HUDEP-2 (cell line): Measurements from ENCODE around the gene TAF9.
A peak's percentile ranks its signal among the peaks of the same experiment; 100 is the strongest.

Source experiments
- DNase-seq, 76 experiments: peaks; one replicate each; lab custom pipeline; 2025; ENCODE audit not compliant: unreplicated experiment in 76 of 76; lab: John Stamatoyannopoulos, UW

The TAF9 gene, protein sequence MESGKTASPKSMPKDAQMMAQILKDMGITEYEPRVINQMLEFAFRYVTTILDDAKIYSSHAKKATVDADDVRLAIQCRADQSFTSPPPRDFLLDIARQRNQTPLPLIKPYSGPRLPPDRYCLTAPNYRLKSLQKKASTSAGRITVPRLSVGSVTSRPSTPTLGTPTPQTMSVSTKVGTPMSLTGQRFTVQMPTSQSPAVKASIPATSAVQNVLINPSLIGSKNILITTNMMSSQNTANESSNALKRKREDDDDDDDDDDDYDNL

DNA sequence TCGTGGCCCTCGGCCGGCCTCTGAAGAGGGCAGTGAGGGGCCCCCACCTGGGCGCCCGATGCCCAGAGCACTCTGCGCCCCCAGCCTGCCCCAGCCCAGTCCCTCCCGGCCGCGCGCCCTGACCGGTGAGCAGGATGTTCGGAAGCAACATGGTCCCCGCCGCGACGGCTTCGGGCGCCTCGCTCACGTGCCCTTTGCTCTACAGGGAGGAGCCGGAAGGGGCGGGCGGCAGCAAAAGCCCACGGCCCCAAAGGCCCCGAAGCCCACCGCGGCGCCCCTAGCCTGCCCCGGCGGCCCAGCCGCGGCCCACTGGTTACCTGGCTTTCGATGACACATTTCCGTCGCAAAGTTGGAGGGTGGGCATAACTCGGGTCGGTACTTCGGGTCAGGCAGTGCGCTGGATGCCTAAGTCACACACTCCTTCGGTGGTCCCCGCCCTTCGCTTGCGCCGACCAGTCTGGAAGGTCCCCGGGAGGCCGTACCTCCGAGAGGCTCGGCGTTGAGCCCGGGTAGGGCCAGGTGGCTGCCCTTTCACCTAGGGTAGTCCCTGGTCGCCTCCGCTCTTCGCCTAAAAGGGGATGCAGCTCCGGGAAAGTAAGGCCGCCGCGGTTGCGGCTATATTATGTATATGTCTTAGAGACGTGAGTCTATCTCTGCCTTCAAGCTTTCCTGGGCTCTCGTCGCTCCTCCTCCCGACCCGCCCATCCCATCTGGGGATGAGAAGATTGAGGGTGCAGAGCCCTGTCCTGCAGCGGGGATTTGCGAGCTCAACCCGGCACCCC lies at the start of gene TAF9, which contains the start of the genes AK6 and RAD17:
Gene TAF9 (minus strand): TSS at position 181 of the 782 bp plus-strand sequence. CDS start 3,783 bp downstream, outside the sequence.
Gene AK6 (minus strand): TSS at position 181 of the 782 bp plus-strand sequence. CDS start 30 bp downstream, at position 151.
Gene RAD17 (plus strand): TSS at position 479 of the 782 bp plus-strand sequence. CDS start 2,391 bp downstream, outside the sequence.
- DNase-seq: peak in 75 of 76 experiments; percentile 59 to 99 (median 87)

DNA sequence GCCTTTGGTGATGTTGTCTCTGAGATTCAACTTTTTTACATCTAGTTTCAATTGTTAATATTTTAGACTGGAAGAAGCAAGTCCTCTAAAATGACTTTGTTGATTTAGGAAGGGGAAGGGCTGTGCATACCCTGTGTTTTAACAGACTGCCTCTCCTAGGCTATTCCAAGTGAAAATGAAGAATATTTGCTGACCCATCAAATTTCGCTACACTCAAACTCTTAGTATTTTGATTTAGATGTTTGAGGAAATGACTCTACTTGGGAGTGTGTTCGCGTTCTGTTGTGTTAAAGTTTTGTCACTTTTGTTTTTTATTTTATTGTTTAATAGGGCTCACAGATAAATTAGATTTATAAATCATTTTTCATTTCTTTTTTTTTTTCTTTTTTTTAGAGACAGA lies 49.2 kb upstream of the TAF9 start:
- DNase-seq: no peak

DNA sequence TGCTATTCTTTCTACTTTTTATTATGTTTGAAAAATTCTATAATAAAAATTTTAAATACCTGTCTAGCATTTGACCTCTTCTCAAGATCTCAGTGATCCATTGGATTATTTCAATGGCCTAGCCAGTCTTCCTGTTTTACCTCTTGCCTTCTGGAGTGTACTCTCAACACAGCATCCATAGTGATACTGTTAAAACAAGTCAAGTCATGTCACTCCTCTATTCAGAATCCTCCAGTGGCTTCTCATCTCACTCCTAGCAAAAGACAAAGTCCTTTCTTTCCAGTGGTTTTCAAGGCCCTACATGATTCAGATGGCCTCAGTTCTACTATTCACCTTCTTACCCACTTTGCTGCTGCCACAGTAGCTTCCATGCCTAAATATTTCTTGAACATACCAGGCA lies 47.4 kb upstream of the TAF9 start:
- no peak for DNase-seq

GRCh38 chr5:69416180-69416579 lies 46.9 kb upstream of the TAF9 start:
- no peak for DNase-seq

- no peak for DNase-seq
Measured at GRCh38 chr5:69415584-69415958, 46.3 kb upstream of the TAF9 start.

GRCh38 chr5:69414885-69415583 lies 45.7 kb upstream of the TAF9 start, which contains the start of gene MARVELD2:
Gene MARVELD2 (plus strand): TSS chr5:69415116. CDS start chr5:69419386, 4,270 bp downstream.
- peak in 72 of 76 experiments; percentile 3 to 82 (median 61) for DNase-seq

DNA sequence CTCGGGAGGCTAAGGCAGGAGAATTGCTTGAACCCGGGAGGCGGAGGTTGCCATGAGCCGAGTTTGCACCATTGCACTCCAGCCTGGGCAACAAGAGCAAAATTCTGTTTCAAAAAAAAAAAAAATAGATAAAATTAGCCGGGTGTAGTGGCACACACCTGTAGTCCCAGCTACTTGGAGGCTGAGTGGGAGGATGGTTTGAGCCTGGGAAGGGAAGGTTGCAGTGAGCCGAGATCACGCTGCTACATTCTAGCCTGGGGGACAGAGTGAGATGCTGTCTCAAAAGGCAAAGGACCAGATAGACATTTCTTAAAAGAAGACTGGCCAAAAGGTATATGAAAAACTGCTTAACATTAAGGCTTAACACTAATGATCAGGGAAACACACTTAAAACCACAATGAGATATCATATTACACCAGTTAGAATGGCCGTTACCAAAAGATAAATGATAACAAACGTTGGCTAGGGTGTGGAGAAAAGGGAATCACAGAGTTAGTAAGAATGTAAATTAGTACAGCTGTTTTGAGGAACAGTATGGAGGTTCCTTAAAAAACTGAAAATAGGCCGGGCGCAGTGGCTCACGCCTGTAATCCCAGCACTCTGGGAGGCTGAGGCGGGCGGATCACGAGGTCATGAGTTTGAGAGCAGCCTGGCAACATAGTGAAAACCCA lies 35.5 kb upstream of the TAF9 start:
- peak in 38 of 76 experiments; percentile 5 to 70 (median 22) for DNase-seq

DNA sequence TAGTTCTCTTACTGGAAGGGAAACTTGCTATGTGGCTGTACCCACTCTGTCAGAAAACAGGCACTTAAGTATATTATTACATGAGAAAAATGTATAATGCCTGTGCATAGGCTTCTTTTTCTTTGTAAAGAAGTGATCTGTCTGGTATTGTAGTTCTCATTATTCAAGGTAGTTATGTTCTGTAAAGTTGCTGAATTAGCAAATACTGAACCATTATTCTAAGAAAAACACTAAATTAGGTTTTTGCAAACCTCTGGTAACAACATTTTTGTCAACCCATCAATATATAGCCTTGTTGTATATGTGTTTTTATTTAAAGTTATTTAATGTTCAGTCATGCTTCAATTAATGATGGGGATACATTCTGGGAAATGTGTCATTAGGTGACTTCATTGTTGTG lies 9.1 kb upstream of the TAF9 start:
- DNase-seq: no peak

- no peak for DNase-seq
Measured at GRCh38 chr5:69374911-69375446, 5.7 kb upstream of the TAF9 start.

DNA sequence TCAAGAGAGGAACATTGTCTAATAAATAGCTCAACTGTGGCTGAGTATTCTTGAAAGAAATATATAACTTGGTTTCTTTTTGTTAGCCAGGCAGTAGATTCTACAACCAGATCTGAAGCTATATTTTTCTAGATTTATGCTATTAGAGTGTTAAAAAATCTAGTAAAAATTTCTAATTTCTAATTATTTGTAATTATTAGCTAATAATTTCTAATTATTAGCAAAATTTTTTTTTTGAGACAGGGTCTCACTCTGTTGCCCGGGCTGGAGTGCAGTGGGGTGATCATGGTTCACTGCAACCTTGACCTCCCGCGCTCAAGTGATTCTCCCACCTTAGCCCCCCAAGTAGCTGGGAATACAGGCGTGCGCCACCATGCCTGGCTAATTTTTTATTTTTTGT lies 3.1 kb upstream of the TAF9 start:
- no peak for DNase-seq

GRCh38 chr5:69370335-69370734 lies 1.0 kb upstream of the TAF9 start:
- DNase-seq: peak in 6 of 76 experiments; percentile 3 to 26 (median 11)

DNA sequence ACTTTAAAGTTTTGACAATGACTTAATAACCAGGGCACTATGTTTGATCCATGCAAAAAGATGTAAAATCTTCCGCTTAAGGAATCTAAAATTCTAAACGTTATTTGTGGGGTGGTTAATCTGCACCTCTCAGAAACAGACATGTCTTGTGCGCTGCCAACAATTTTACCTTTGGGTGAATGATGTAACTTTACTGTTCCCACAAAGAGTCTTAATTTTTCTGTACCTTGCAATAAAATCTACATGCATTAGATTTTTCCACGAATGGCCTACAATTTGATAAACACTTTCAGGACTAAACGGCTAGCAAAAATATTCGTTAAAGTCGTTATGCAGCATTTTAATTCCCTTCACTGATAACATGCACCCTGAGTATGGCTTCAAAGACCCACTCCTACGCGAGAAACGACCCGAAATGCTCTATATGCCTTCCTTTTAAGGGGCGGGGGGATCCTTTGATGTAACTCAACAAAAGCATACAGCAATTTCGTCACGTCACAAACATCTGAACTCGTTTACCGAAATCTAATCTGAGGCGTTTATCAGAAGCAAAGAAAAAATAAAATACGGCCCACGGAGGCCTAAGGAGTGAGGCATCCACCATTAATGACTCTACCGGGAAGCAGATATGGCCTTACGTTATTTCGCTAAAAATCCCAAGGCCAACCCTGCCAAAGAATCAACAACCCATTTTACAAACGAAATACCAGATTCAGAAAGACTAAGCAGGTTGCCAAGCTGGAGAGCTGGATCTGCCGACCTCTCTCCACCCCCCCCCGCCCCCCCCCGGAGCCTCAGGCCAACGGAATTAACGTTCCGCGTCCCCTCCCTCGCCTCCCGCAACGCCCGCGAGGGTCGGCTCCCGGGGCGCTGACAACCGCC lies 621 bp downstream of the TAF9 start:
- DNase-seq: peak in 50 of 76 experiments; percentile 17 to 85 (median 69)

GRCh38 chr5:69367697-69368279 lies 1.5 kb downstream of the TAF9 start:
- peak in 8 of 76 experiments; percentile 2 to 28 (median 10) for DNase-seq

DNA sequence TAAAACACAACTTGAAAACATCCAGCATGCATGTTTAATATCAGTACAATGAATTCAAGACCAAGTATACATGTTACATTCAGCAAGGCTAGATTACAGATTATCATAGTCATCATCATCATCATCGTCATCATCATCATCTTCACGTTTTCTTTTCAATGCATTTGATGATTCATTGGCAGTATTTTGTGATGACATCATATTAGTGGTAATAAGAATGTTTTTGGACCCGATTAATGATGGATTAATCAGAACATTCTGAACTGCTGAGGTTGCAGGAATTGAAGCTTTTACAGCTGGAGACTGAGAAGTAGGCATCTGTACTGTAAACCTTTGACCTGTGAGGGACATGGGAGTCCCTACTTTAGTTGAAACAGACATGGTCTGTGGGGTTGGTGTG lies 4.5 kb downstream of the TAF9 start:
- DNase-seq: no peak

GRCh38 chr5:69364414-69364813 lies 4.9 kb downstream of the TAF9 start:
- DNase-seq: peak in 24 of 76 experiments; percentile 0 to 60 (median 21)

GRCh38 chr5:69360442-69360841 lies 8.9 kb downstream of the TAF9 start:
- no peak for DNase-seq

DNA sequence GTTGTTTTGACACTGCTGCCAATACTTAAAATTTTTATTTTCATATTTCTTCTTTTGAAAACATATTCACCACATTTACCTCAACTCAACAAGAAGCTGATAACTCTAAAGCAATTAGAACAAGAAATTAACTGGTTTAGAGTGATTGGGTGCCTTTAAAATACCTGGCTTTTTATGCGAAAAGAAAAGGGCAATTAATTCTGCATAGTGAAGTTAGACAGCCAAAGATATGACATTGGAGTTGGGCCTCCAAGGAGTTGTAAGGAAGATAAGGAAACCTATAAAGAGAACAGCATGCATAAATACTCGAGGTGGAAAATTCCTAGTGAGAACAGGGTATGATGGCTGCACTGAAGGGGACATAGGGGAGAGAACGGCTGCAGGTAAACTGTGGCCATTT lies 9.6 kb downstream of the TAF9 start:
- no peak for DNase-seq

DNA sequence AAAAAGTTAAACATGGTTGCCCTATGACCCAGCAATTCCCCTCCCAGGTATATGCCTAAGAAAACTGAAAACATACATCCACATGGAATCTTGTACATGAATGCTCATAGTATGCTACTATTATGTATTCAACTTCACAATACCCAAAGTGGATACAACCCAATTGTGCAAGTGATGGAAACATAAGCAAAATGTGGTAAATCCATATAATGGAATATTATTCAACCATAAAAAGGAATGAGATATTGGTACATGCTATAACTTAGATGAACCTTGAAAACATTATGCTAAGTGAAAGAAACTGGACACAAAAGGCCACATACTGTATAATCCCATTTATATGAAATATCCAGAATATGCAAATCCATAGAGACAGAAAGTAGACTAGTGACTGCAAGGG lies 18.7 kb downstream of the TAF9 start:
- DNase-seq: no peak

- DNase-seq: no peak
Measured at GRCh38 chr5:69343083-69343482, 26.2 kb downstream of the TAF9 start.
